Stimulated activated CD8-positive, alpha-beta memory T cell treated with anti-CD3 and anti-CD28 coated beads, Interleukin-2, amount 100 ng/mL, for 48 hours (primary cell): ENCODE results near the gene ERFE.

Experiments used
- DNase-seq, 2 donors: peaks; one replicate each; pipeline ENCODE4 v3.0.0-alpha.2; 2020; ENCODE audit warnings: low read depth in 2 of 2

The ERFE gene

DNA sequence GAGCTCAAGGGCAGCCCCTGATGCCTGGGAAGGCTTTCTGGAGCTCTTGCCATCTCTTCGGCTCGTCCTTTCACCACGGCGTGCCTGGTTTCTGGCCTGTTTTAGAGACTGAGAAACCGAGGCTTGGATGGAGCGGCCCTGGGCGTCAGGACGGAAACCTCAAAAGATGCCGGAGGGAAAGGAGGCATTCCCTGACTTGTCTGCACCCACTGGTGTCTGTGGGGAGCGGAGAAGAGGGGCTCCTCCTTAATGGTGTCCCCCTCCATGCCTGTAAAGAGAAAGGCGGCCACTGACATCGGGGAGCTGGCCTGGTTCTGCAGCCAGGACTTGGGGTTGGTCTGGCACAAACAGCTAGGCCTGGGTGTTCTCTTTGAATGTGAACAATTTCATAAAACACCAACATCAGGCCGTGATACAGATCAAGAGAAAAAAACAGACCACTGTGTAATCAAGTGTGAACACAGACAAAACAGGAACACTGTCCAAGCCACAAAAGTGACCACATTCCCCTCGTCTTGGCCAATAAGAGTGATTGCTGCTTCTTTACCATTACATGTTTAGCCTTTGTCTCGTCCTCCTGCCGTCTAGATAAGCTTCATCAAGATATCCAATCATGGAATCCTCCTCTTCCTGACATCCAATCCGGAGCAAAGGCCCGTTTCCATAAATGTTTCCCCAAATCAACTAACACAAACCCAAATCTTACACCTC is 45.4 kb downstream of the ERFE start:
- DNase-seq, result no peak

- no peak for DNase-seq
These were observed 48.2 kb downstream of the ERFE start for GRCh38 chr2:238207006-238207405.

DNA sequence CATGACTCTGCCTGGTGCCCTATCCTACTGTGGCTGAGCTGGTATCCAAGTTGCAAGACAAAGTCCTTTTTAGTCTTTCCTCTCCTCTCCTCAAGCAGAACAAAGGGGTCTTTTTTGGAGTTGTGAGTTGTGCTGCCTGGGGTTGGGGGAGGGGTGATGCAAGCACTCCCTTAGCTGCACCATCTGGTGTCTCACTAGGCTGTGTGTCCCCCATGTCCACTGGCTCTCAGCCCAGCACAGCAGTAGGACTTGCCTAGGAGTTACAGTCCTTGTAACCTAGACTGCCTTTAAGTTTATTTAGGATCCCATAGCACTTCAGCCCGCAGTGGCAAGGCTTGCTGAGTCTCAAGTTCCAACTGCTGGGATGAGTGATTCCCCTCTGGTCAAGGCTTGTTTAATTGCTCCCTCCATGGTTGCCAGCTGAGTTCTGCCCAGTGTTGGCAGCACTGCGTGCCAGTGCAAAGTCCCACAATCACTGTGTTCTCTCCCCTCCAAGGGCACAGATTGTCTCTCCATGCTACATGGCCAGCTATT is 57.9 kb downstream of the ERFE start:
- no peak for DNase-seq
